ENCODE data around the gene SCRT2.
"Not testable (repeated sequence)": the region's sequence is repeated elsewhere in the genome, so short reads cannot be mapped to it uniquely, and the experiment has no call there.

SCRT2 gene

DNA sequence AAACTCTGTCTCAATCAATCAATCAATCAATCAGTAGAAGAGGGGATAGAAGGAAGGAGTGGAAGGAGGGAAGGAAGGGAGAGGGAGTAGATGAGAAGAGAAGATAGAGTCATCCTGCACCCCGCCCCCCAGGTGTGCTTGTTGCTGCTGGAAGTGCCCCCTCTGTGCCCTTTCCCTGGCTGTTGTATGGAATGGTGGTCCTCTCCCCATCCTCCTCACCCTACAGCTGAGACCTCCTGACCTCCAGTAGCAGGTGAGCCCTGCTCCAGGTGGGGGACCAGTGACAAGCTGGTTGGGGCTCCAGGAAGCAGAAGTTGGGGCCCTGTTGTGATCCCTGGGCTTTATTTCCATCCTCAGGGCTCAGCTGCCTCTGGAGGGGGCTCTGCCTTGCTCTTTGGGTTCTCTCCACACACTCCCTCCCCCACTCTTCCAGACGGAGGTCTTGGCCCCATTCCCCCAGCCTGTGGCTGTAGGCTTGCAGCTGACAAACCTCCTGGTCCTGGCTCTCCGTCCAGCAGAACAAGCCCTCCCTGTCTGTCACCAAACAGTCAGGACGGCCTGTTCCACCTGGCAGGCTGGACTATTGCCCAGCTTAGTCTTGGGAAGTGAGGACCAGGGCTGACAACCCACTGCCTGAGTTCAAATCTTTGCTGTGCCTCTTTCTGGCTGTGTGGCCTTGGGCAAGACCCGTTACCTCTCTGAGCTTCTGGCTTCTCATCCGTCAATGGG lies 26.0 kb upstream of the SCRT2 start:
- DNase-seq (ENCODE audit: extremely low read depth in 1 of 2, low read depth in 1 of 2): no peak

GRCh38 chr20:699811-700338 lies 24.3 kb upstream of the SCRT2 start:
- DNase-seq (ENCODE audit: extremely low read depth in 1 of 2, low read depth in 1 of 2): no peak

GRCh38 chr20:699342-699741 lies 23.7 kb upstream of the SCRT2 start:
- DNase-seq (ENCODE audit: extremely low read depth in 1 of 2, low read depth in 1 of 2): no peak

DNA sequence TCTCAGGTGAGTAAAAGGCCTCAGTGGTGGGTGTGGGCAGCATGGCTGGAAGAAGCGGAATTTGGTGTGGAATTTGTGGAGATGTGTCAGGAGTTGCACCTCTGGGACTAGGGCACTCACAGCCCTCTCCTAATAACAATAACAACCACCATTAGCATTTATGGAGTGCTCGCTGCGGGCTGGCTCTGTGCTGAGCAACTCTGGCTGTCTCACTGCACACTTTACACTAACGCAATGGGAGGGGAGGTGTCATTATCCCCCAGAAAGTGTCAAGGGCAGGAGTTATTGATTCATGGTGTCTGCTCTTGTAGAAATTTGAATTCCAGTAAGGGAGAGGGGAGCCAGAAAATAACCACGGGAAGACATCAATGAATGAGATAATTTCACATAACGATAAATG lies 22.7 kb upstream of the SCRT2 start:
- no peak for DNase-seq (ENCODE audit: extremely low read depth in 1 of 2, low read depth in 1 of 2)

- no peak for DNase-seq (ENCODE audit: extremely low read depth in 1 of 2, low read depth in 1 of 2)
Observed at GRCh38 chr20:697826-698225, 22.2 kb upstream of the SCRT2 start.

GRCh38 chr20:695165-695866 lies 19.7 kb upstream of the SCRT2 start:
- no peak for DNase-seq (ENCODE audit: extremely low read depth in 1 of 2, low read depth in 1 of 2)

GRCh38 chr20:694496-694895 lies 18.9 kb upstream of the SCRT2 start:
- no peak for DNase-seq (ENCODE audit: extremely low read depth in 1 of 2, low read depth in 1 of 2)

GRCh38 chr20:693786-694185 lies 18.2 kb upstream of the SCRT2 start:
- DNase-seq (ENCODE audit: extremely low read depth in 1 of 2, low read depth in 1 of 2): not testable (repeated sequence)

DNA sequence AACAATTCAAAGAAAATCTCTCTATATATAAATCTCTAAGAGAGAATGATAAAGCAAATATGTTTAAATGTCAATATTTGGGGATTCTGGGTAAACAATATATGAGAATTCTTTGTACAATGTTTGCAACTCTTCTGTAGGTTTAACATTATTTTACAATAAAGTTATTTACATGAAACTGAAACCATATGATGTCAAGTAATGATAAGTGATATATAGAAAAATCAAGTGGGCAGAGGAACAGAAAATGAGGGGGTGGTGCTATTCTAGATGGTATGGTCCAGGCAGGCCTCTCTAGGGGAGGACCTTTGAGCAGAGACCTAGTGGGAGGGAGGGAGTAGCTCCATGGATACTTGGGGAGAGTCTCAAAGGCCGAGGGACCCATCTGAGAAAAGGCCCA lies 16.4 kb upstream of the SCRT2 start:
- no peak for DNase-seq (ENCODE audit: extremely low read depth in 1 of 2, low read depth in 1 of 2)

GRCh38 chr20:689947-690346 lies 14.3 kb upstream of the SCRT2 start:
- DNase-seq (ENCODE audit: extremely low read depth in 1 of 2, low read depth in 1 of 2): no peak

DNA sequence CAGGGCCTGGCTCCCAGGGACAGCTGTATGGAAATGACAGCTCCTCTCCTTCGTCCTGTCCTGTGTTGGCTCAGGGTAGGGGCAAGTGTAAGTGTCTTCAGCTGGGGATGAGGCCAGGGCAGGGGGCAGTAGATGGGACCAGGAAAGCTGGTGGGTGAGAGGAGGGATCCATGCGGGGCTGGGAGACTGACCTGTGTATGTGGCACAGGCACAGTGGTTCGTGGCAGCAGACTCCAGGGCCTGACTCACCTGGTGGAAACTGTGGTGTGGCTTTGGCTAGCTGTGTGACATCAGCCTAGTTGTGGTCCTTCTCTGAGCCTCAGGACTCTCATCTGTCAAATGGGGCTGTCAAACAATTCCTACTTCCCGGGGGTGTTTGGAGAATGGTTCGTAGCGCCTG lies 13.7 kb upstream of the SCRT2 start:
- no peak for DNase-seq (ENCODE audit: extremely low read depth in 1 of 2, low read depth in 1 of 2)

- no peak for DNase-seq (ENCODE audit: extremely low read depth in 1 of 2, low read depth in 1 of 2)
Observed at GRCh38 chr20:688809-689212, 13.2 kb upstream of the SCRT2 start.

DNA sequence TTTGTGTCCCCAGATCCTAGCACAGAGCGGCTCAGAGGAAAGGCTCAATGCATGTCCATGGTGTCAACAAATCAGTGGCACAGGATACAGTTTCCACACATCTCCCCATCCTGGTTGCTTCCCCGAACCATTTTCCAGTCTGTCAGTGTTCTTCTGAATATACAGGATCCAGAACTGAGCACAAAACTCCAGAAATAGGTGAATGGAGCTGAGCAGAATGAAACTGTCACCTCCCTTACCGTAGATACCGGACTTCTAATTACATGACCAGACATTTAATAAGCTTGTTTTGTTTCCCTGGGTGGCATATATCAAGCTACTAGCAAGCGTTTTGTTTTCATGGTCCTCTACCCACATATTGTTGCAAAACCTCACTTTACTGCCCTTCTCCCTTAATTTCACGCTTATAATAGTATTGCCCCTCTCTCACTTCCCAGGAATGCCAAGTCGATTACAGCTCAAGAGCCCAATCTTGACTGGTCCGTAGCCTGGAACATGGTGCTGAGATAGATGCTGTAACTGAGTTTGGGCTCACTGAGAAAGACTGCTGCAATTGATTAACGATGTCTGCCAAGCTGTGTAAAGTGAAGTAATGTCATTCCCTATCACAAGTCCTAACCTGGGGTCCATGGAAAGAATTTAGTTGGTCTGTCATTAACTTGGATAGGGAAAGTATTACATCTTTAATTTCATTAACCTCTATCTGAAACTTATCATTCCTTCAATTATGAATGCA lies 12.0 kb upstream of the SCRT2 start:
- DNase-seq (ENCODE audit: extremely low read depth in 1 of 2, low read depth in 1 of 2): no peak

DNA sequence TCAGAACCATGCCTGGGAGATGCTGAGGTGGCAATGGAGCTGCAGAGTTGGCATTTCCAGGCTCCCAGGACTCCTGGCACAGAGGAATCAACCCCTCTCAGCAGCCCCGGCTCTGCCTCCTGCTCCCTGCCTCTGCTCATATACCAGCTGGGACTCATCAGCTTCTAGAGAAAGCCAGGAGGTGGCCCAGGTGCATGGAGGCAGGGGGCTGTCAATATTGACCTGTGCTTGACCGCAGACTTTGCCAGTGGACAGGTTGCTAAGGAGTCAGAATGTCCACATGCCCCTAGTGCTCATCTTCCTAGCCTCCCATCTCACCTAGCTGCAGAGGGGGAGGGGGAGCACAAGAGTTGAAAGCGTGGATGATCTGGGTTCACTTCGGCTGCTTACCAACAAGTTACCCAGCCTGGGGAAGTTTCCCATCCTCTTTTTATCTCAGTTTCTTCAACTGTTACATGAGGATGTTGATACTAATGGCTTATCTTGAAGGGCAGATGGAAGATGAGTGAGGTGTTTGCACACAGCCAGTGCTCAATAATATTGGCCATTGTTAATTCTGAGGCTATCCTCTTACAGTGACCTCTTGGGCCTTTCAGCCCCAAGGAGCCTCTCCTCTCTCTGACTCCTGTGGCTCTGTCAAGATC lies 9.2 kb upstream of the SCRT2 start:
- DNase-seq (ENCODE audit: extremely low read depth in 1 of 2, low read depth in 1 of 2): no peak

DNA sequence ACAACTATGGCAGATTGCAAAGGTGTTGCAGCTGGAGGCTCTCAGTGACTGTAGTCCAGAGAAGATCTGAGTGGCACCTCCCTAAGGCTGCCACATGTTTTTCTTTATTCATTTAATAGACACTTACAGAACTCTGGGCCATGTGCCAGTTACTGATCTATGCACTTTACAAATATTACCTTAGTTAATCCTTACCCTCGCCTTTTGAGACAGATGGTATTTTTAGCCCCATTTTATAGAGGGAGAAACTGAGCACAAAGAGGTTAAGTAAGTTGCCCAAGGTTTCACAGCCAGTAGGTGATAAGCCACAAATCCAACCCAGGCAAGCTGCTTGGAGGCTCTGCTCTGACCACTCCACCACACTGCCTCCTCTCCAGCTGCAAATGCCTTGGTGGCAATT lies 6.5 kb upstream of the SCRT2 start:
- DNase-seq (ENCODE audit: extremely low read depth in 1 of 2, low read depth in 1 of 2): no peak

- DNase-seq (ENCODE audit: extremely low read depth in 1 of 2, low read depth in 1 of 2): no peak
Observed at GRCh38 chr20:680638-681187, 5.1 kb upstream of the SCRT2 start.

GRCh38 chr20:677957-678356 lies 2.4 kb upstream of the SCRT2 start:
- no peak for DNase-seq (ENCODE audit: extremely low read depth in 1 of 2, low read depth in 1 of 2)

GRCh38 chr20:676967-677366 lies 1.4 kb upstream of the SCRT2 start:
- no peak for DNase-seq (ENCODE audit: extremely low read depth in 1 of 2, low read depth in 1 of 2)

DNA sequence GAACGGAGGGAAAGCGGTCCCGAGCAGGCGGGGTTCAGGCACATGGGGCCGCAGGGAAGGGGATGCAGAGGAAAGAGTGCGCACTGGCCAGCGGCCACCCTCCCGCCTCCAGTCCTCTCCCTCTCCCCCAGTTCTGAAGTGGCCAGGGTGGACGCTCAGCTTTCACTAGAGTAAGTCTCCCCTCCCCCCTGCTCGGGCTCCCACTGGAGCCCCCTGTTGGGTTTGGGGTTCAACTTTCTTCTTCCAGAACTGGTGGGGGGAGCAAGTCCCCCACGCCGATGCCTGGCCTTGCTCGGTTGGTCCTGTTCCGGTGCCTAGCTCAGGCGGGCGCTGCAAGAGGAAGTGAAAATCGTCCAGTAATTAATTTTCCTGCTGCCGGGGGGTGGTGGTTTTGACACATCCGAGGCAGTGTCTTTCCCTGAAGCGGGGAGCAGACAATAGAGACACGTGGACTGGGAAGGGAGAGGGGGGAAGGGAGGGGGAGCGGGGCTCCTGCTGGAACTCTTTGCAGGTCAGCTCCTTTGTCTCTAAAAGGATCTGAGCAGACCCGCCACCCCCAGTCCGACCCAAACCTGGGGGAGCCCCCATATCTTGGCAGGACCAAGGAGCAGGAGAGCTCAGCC lies 824 bp upstream of the SCRT2 start:
- no peak for DNase-seq (ENCODE audit: extremely low read depth in 1 of 2, low read depth in 1 of 2)

DNA sequence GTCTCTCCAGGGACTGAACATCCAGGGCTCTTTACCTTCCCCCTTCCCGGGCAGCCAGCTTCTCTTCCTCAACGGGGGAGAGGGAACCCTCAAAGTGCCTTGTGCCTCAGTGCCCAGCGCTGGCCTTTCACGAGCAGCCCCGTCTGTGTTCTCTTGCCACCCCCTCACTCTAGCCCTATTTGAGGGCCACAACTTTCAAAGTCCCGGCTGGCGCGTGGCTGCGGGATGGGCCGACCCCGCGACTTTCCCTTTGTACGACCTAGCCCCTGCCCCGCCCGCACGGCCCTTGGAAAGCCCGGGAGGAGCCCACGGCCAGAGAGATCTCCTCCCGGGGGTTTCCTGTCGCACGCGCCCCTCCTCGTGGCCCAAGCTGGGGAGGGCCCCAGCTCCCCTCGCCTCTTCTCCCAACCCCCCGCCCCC lies 559 bp downstream of the SCRT2 start:
- no peak for DNase-seq (ENCODE audit: extremely low read depth in 1 of 2, low read depth in 1 of 2)
